Measurements from ENCODE around the gene ROM1. TPM values are rescaled to one million over a fixed set of nuclear protein-coding genes. Genes with fewer than 3 reads are reported as not detected.
A peak's percentile ranks its signal among the peaks of the same experiment; 100 is the strongest.

The ROM1 gene
- total and polyA plus RNA-seq, 2 donors from 2014 or later: 7.9 to 11.1 TPM

- H3K27me3 ChIP-seq (ENCODE audit: control insufficient read depth, insufficient read depth, low read length): no peaks in the 10 kb centered on the region
- DNase-seq (peak in 1 of 5 donors; percentile 20), FAIRE-seq (no peak)
- H3K9ac ChIP-seq (ENCODE audit: low read length in 3 of 3): peak overlapping the region; percentile 84 to 99 (median 91)
- peaks cover 0 to 27% (median 13%) of the 10 kb centered on the region in 3 donors for H3K4me1 ChIP-seq (ENCODE audit: control insufficient read depth in 2 of 3, insufficient read depth in 2 of 3, low read depth in 1 of 3, low read length in 3 of 3)
- intact Hi-C loops (cut with DNase I): no loop called here
- peaks cover 11 to 47% (median 17%) of the 10 kb centered on the region in 3 donors for H3K36me3 ChIP-seq (ENCODE audit: control insufficient read depth in 2 of 3, insufficient read depth in 3 of 3, low read length in 3 of 3)
- H3K4me3 ChIP-seq (ENCODE audit: low read length in 3 of 3): peak overlapping the region; percentile 85 to 99 (median 94)
- TF ChIP-seq, protein P1, sequence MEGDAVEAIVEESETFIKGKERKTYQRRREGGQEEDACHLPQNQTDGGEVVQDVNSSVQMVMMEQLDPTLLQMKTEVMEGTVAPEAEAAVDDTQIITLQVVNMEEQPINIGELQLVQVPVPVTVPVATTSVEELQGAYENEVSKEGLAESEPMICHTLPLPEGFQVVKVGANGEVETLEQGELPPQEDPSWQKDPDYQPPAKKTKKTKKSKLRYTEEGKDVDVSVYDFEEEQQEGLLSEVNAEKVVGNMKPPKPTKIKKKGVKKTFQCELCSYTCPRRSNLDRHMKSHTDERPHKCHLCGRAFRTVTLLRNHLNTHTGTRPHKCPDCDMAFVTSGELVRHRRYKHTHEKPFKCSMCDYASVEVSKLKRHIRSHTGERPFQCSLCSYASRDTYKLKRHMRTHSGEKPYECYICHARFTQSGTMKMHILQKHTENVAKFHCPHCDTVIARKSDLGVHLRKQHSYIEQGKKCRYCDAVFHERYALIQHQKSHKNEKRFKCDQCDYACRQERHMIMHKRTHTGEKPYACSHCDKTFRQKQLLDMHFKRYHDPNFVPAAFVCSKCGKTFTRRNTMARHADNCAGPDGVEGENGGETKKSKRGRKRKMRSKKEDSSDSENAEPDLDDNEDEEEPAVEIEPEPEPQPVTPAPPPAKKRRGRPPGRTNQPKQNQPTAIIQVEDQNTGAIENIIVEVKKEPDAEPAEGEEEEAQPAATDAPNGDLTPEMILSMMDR (IDR thresholded peaks at IDR 0.05; ENCODE audit: borderline replicate concordance, extremely low read depth, insufficient read depth): no peak
- H3K9me3 ChIP-seq (ENCODE audit: control insufficient read depth in 2 of 3, insufficient read depth in 1 of 3, low read length in 3 of 3): no peaks in the 10 kb centered on the region
- peak overlapping the region in 1 of 2 donors; percentile 92 for H3K27ac ChIP-seq (ENCODE audit: low read depth in 2 of 2, low read length in 2 of 2)
Observed at GRCh38 chr11:62572431-62572830, 40.6 kb upstream of the ROM1 start.

- peak overlapping the region; percentile 61 to 92 for H3K27ac ChIP-seq (ENCODE audit: low read depth in 2 of 2, low read length in 2 of 2)
- H3K27me3 ChIP-seq (ENCODE audit: control insufficient read depth, insufficient read depth, low read length): no peaks in the 10 kb centered on the region
- H3K4me3 ChIP-seq (ENCODE audit: low read length in 3 of 3): peak overlapping the region; percentile 85 to 99 (median 94)
- H3K36me3 ChIP-seq (ENCODE audit: control insufficient read depth in 2 of 3, insufficient read depth in 3 of 3, low read length in 3 of 3): peaks cover 11 to 44% (median 16%) of the 10 kb centered on the region in 3 donors
- no peaks in the 10 kb centered on the region for H3K9me3 ChIP-seq (ENCODE audit: control insufficient read depth in 2 of 3, insufficient read depth in 1 of 3, low read length in 3 of 3)
- peak overlapping the region; percentile 84 to 99 (median 91) for H3K9ac ChIP-seq (ENCODE audit: low read length in 3 of 3)
- no peak for FAIRE-seq
- TF ChIP-seq, protein P1 (IDR thresholded peaks at IDR 0.05; ENCODE audit: borderline replicate concordance, extremely low read depth, insufficient read depth): no peak
- intact Hi-C loops (cut with DNase I): no loop called here
- H3K4me1 ChIP-seq (ENCODE audit: control insufficient read depth in 2 of 3, insufficient read depth in 2 of 3, low read depth in 1 of 3, low read length in 3 of 3): peaks cover 0 to 27% (median 13%) of the 10 kb centered on the region in 3 donors
- DNase-seq: peak in 3 of 5 donors; percentile 38 to 79 (median 54)
Observed at GRCh38 chr11:62573006-62573591, 40.0 kb upstream of the ROM1 start.

DNA sequence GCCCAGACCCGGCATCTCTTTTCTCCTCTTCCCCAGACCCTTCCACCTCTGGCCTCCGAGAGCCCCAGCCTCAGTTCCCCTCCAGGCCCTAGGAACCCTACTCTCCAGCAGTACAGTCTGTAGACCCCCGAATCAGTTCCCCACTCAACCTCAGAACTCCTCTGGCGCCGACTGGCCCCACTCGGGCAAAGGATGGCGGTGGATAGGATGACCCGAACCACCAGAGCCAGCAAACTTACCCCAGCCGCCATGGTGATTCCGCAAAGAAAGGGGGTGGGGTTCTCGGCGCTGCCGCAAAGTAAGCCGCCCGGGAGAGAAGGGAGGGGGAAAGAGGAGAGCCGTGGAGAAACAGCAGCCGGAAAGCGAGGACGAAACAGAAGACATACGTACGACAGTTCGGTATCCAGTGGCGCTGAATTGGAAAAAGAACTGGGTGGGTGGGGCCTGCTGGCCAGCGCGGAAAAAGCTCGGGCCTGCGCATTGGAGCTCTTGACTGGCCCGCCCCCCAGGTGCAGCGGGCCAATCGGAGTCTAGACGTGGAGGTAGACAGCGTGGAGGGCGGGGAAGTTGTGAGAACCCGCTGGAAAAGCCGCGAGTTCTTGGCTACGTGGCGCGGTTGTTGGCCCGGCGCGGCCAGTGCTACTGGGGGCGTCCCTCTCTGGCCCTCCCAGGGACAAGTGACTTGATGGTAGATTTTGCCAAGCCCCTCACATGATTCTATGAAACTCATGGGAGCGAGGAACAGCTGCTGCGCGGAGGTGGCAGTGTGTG lies 39.3 kb upstream of the ROM1 start, which contains the start of gene EEF1G:
Gene EEF1G (minus strand): TSS at position 300 of the 771 bp plus-strand sequence. CDS start 49 bp downstream, at position 251.
- H3K36me3 ChIP-seq (ENCODE audit: control insufficient read depth in 2 of 3, insufficient read depth in 3 of 3, low read length in 3 of 3): peaks cover 11 to 50% (median 16%) of the 10 kb centered on the region in 3 donors
- TF ChIP-seq, protein P1 (IDR thresholded peaks at IDR 0.05; ENCODE audit: borderline replicate concordance, extremely low read depth, insufficient read depth): no peak
- H3K27me3 ChIP-seq (ENCODE audit: control insufficient read depth, insufficient read depth, low read length): no peaks in the 10 kb centered on the region
- DNase-seq: peak; percentile 99 to 100 (median 100)
- intact Hi-C loops (cut with DNase I): no loop called here
- H3K9ac ChIP-seq (ENCODE audit: low read length in 3 of 3): peak within 1 kb of the TSS; percentile 84 to 99 (median 91)
- H3K9me3 ChIP-seq (ENCODE audit: control insufficient read depth in 2 of 3, insufficient read depth in 1 of 3, low read length in 3 of 3): no peaks in the 10 kb centered on the region
- H3K4me3 ChIP-seq (ENCODE audit: low read length in 3 of 3): peak within 1 kb of the TSS; percentile 85 to 99 (median 94)
- H3K27ac ChIP-seq (ENCODE audit: low read depth in 2 of 2, low read length in 2 of 2): peak within 1 kb of the TSS; percentile 88 to 99
- H3K4me1 ChIP-seq (ENCODE audit: control insufficient read depth in 2 of 3, insufficient read depth in 2 of 3, low read depth in 1 of 3, low read length in 3 of 3): peaks cover 0 to 27% (median 13%) of the 10 kb centered on the region in 3 donors
- FAIRE-seq: peak; percentile 58

Data from kidney (tissue), 14 donors.